ENCODE measurements around the gene KHNYN.
"Not testable (repeated sequence)": the region's sequence is repeated elsewhere in the genome, so short reads cannot be mapped to it uniquely, and the experiment has no call there.

Gene KHNYN

DNA sequence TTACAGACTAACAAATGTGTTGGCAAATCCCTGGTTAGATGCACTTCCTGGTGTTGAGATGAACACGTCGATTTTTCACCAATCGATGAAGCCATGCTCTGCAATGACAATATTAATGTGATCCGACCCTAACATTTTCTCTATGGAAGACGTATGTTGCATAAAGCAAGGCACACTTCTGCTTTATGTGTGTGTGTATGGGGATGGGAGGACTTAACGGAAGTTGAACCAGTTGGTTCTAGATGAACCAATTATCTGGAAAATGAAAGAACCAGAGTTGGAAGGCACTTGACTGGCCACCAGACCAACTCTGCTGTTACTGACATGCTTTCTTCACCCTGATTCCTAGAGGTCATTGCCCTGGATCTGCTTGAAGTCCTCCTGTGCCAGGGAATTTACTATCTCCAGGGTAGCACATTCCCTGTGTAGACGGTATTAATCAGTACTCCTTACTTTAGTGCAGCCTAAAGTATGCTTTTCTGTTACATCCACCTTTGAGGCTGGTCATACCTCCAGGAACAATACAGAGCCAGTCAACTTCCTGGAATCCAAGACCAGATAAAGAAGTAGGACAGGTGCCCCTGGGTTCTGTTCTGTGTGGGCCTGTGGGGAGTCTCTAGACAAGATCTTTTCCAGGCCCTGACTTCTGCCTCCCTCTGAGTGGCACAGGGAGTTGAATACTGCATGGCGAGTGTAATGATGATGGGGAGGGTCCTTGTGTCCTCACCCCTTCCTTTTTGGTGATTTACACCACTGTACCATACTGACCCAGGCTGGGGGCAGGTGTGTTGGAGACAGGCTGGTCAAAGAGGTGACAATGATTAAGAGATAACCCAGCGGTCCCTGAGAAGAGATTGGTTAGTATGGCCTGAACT, 8.7 kb downstream of the KHNYN start:
- DNase-seq (ENCODE audit: low read depth): no peak

DNA sequence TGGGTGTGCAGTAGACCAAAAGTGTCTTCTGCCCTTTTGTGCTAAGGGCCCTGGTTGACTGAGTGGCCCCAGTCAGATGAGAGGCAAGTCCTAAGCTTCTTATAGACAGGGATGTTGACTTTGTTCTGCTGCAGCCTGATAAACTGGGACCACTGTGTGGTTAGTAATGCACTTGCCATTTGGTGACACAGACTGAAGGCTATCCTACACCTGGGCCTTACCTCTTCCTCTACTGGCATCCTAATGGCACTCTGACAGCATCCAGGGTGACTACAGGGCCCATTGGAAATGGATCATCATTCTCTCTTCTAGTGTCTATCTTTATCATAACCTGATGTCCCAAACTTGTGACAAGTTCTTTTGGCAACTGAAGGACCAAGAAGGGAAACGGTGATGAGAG, 9.5 kb downstream of the KHNYN start:
- no peak for DNase-seq (ENCODE audit: low read depth)

- no peak for DNase-seq (ENCODE audit: low read depth)
Measured at GRCh38 chr14:24439830-24440605, 10.3 kb downstream of the KHNYN start.

- DNase-seq (ENCODE audit: low read depth): no peak
Measured at GRCh38 chr14:24440606-24441399, 11.0 kb downstream of the KHNYN start.

DNA sequence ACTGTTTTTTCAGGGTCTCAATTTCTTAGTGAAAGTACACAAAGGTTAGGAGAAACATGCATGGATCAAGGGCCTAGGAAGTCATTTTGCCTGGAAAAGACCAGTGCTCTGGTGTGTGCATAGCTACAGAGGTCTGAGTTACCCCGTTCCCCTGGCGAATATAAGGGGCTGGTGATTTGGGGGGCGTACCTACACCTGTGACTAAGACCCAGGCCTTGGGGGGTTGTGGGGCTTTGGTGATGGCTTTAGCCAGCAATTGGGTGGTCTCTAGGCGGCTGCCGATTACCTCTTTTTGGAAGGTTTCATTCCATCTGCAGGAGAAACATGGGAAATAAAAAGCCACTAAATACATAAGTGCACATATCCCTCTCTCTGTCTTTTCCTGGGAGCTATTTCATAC, 11.7 kb downstream of the KHNYN start:
- no peak for DNase-seq (ENCODE audit: low read depth)

GRCh38 chr14:24441904-24442239, 12.1 kb downstream of the KHNYN start:
- DNase-seq (ENCODE audit: low read depth): no peak

DNA sequence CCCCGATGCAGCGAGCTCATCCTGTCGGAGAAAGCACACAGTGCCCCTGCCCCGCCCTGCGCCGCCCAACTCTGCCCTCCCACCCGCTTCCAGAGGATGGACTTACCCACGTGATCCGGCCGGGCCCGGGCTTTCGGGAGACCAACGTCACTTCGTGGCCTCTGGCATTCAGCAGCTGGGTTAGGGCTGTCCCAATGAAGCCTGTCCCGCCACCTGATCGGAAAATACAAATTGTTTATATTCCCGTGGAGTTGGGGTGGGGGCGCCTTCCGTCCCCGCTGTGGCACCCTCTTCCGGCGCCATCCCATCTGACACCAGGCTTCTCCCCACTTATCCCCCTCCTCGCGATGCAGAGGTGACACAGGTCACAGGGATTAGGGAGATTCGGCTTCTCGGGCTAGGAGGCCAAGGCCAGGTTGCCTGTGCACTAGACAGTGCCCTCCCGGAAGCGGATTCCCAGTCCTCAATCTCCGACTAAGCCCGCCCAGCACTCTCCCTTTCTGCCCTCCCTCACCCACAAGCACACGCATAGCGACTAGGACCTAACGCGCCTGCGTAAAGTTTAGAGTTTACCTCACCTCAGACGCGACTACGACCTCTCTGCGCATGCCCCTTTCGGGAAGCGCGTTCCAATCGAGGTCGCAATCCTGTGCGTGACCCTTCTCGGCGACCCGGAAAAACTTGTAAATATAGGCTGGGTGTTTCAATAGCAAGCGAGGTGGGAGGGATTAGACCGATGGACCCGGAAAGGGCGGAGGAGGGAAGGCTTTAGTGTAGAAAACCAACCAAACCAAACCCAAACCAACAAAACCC, 12.7 kb downstream of the KHNYN start, which contains the start of gene SDR39U1:
SDR39U1 (minus strand) TSS at position 537 of the 813 bp plus-strand sequence; CDS start at position 530, 7 bp downstream.
- DNase-seq (ENCODE audit: low read depth): peak; percentile 95

DNA sequence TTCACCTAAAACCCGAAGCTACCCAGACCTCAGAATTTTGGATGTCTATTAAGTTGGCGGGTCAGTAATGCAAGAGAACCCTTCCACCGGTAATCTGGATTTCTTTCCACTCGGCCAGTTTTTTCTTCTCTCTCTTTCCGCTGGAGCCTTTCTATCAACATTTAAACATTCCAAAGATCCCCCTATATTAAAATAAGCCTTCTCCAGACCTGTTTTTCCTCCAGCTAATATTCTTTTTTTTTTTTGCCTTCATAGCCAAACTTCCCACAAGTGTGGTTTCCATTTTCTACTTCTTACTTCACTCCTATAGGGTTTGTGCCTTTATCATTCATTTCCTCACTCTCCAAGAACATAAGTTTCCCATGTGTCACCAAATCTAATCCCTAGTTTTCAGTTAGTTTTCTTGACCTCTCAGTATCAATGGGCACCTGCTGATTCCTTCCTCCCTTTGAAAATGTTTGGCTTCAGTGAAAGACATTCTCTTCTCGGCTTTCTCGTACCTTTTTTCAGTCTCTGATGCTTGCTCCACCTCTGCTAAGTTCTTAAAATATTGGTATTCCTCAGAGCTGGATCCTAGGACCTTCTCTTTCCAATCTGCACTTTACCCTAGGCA, 13.4 kb downstream of the KHNYN start:
- no peak for DNase-seq (ENCODE audit: low read depth)

DNA sequence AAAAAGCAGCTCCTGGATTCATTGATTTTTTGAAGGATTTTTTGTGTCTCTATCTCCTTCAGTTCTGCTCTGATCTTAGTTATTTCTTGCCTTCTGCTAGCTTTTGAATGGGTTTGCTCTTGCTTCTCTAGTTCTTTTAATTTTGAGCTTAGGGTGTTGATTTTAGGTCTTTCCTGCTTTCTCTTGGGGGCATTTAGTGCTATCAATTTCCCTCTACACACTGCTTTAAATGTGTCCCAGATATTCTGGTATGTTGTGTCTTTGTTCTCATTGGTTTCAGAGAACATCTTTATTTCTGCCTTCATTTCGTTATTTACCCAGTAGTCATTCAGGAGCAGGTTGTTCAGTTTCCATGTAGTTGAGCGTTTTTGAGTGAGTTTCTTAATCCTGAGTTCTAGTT, 21.1 kb downstream of the KHNYN start:
- DNase-seq (ENCODE audit: low read depth): not testable (repeated sequence)

DNA sequence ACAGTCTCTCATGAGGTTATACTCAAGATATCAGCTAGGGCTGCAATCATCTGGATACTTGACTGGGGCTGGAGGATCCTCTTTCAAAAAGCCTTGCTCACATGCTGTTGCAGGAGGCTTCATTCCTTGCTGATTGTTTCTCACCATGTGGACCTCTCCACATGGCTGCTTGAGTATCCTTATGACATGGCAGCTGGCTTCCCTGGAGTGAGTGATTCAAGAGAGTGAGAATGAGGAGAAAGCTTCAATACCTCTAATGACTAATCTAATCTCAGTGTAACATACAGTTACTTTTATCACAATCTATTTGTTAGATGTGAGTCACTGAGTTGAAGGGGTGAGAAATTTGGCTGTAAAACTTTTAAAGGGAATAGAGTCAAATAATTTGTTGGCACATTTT, 27.2 kb downstream of the KHNYN start:
- no peak for DNase-seq (ENCODE audit: low read depth)

DNA sequence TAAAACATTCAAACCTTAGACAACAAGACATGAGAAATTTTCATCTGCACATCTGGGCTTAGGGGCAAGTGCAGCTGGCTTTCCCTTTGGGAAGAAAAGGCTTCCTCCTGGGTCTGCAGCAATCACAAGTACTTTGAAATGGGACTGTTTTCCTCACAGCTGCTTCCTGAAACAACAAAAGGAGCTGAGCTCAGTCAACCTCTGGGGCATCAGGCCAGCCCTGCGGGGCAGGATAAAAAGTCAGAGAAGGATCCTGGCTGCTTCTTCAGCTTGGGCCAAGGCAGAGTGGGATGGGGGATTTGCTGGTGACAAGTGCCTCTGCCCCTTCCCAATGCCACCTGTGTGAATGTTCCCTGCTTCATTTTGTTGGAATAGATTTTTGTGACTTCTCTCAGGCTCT, 29.0 kb downstream of the KHNYN start:
- DNase-seq (ENCODE audit: low read depth): no peak

GRCh38 chr14:24459331-24459730, 29.6 kb downstream of the KHNYN start:
- no peak for DNase-seq (ENCODE audit: low read depth)

DNA sequence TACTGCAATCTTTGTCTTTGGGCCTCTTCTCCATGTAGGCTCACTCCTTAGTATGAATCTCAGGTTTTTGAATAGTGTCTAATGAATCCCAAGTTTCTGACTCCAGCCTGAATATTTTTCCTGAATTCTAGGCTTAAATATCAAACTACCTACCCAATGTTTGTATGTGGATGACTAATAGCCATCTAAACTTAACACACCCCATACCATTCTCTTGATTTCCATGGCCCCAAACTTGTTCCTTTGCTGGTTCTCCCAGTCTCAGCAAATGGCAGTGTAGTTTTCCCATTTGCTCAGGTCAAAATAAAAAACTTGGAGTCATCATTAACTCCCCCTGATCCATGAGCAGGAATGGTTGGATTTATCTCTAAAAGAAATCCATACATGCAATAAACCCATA, 31.6 kb downstream of the KHNYN start:
- DNase-seq (ENCODE audit: low read depth): no peak

- DNase-seq (ENCODE audit: low read depth): no peak
Measured at GRCh38 chr14:24463017-24463883, 33.5 kb downstream of the KHNYN start.

DNA sequence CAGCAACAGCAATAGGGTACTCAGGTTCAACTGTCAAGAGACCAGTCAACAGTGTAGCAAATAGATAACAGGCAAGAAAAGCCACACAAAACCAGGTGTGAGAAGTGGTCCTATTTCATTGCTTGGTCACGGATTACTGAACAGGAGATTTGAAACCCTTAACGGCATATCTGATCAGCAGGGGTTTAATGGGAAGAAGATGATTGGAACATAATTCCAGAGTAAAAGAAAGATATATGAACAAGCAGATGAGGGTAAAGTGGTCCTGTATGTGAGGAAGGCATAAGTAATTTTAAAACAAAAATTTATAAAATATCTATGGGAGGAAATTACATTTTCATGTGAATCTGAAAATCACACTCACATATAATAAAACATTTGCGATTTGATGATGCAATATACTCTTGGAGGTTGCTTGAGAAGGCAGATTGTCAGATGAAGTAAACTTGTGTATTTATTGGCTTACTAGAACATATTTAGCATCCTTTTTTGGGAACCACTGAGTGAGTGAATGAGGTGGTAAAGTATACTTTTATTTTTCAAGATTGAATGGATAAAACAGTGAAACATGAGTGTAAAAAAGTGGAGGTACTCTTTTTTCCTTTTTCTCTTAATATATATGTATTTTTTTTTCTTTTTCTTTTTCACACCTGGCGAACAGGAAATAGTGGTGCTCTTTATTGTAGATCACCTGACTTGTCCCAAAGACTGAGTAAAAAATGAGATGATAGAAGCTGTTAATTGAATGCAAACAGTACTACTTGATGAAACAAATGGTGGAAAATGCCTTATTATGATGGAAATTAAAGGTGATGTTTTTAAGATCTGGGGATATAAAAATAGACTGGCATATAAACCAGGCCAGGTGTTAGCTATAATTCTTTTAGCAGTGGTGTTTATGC, 34.4 kb downstream of the KHNYN start:
- no peak for DNase-seq (ENCODE audit: low read depth)

- DNase-seq (ENCODE audit: low read depth): no peak
Measured at GRCh38 chr14:24465368-24465767, 35.6 kb downstream of the KHNYN start.

- no peak for DNase-seq (ENCODE audit: low read depth)
Measured at GRCh38 chr14:24465805-24466204, 36.1 kb downstream of the KHNYN start.

- not testable (repeated sequence) for DNase-seq (ENCODE audit: low read depth)
Measured at GRCh38 chr14:24470450-24470849, 40.7 kb downstream of the KHNYN start.

- DNase-seq (ENCODE audit: low read depth): no peak
Measured at GRCh38 chr14:24473211-24473610, 43.5 kb downstream of the KHNYN start.

Measured in activated T-cell treated with anti-CD3 and anti-CD28 coated beads for 24 hours (primary cell).